ENCODE data around the gene BPIFB6.

Gene BPIFB6

DNA sequence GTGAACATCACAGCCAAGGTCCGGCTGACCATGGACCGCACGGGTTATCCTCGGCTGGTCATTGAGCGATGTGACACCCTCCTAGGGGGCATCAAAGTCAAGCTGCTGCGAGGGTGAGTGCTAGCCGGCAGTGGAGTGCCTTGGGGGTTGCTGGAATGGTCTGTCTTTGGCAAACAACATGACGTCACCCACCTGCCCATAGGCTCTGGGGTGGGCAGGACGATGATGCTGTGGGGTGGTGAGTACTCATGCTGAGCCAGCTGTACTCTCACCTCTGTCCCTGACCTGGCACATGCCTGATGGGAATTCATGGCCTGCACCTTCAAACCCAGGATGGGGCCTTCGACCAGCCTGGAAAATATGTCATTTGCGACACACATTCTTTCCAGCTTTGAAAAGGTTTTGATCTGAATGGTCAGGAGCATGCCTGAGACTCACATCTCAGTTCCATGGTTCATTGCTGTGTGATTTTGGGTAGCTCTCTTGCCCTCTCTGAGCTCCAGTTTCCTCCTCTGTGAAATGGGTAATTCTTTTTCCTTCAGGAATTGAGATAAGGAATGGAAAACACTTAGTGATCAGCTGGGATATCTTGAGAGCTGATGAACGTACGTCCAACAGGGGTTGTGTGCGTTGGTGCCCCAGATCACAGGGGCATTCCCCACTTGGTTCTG lies 54.7 kb downstream of the BPIFB6 start:
- TF ChIP-seq TEAD4 (IDR thresholded peaks at IDR 0.05) (no peak), TAF1 (IDR thresholded peaks at IDR 0.05; ENCODE audit: low read depth) (no peak), YY1 (IDR thresholded peaks at IDR 0.05; ENCODE audit: low read depth) (no peak), TCF12 (IDR thresholded peaks at IDR 0.05; ENCODE audit: low read depth) (no peak)
- TF ChIP-seq, protein P1, sequence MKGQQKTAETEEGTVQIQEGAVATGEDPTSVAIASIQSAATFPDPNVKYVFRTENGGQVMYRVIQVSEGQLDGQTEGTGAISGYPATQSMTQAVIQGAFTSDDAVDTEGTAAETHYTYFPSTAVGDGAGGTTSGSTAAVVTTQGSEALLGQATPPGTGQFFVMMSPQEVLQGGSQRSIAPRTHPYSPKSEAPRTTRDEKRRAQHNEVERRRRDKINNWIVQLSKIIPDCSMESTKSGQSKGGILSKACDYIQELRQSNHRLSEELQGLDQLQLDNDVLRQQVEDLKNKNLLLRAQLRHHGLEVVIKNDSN (IDR thresholded peaks at IDR 0.05), result no peak
- TF ChIP-seq, protein P2, sequence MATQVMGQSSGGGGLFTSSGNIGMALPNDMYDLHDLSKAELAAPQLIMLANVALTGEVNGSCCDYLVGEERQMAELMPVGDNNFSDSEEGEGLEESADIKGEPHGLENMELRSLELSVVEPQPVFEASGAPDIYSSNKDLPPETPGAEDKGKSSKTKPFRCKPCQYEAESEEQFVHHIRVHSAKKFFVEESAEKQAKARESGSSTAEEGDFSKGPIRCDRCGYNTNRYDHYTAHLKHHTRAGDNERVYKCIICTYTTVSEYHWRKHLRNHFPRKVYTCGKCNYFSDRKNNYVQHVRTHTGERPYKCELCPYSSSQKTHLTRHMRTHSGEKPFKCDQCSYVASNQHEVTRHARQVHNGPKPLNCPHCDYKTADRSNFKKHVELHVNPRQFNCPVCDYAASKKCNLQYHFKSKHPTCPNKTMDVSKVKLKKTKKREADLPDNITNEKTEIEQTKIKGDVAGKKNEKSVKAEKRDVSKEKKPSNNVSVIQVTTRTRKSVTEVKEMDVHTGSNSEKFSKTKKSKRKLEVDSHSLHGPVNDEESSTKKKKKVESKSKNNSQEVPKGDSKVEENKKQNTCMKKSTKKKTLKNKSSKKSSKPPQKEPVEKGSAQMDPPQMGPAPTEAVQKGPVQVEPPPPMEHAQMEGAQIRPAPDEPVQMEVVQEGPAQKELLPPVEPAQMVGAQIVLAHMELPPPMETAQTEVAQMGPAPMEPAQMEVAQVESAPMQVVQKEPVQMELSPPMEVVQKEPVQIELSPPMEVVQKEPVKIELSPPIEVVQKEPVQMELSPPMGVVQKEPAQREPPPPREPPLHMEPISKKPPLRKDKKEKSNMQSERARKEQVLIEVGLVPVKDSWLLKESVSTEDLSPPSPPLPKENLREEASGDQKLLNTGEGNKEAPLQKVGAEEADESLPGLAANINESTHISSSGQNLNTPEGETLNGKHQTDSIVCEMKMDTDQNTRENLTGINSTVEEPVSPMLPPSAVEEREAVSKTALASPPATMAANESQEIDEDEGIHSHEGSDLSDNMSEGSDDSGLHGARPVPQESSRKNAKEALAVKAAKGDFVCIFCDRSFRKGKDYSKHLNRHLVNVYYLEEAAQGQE (IDR thresholded peaks at IDR 0.05; ENCODE audit: low read depth), result no peak

DNA sequence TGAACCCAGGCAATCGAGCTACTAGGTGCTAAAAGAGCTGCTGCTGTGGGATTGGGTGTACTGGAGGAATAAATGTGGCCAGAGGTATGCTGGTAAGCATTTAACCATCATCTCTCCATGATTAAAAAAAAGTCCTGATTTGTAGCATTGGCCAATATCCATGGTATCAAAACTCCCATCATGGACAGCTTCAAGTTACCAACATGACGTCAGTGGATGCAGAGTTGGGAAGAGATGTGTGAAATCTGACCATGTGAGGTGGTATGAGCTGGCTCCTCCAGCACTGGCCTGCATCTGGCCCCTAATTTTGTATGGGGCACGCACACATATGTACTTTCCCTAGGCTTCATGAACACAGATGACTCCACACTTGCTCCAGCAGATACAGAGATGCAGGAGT lies 59.7 kb downstream of the BPIFB6 start:
- TF ChIP-seq YY1 (IDR thresholded peaks at IDR 0.05; ENCODE audit: low read depth) (no peak), ZBTB7A (IDR thresholded peaks at IDR 0.05; ENCODE audit: low read depth) (no peak), FOXM1 (IDR thresholded peaks at IDR 0.05; ENCODE audit: borderline replicate concordance, low read depth) (no peak), EGR1 (IDR thresholded peaks at IDR 0.05) (no peak), TEAD4 (IDR thresholded peaks at IDR 0.05) (no peak), RAD21 (IDR thresholded peaks at IDR 0.05; ENCODE audit: low read depth) (no peak), TCF12 (IDR thresholded peaks at IDR 0.05; ENCODE audit: low read depth) (no peak), CEBPB (IDR thresholded peaks at IDR 0.05) (no peak), NFIC (IDR thresholded peaks at IDR 0.05) (no peak), CREB1 (IDR thresholded peaks at IDR 0.05; ENCODE audit: low read depth) (no peak), EP300 (IDR thresholded peaks at IDR 0.05; ENCODE audit: borderline replicate concordance) (no peak), TAF1 (IDR thresholded peaks at IDR 0.05; ENCODE audit: low read depth) (no peak)
- TF ChIP-seq, protein P3, sequence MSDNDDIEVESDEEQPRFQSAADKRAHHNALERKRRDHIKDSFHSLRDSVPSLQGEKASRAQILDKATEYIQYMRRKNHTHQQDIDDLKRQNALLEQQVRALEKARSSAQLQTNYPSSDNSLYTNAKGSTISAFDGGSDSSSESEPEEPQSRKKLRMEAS (IDR thresholded peaks at IDR 0.05), result no peak
- TF ChIP-seq, protein P2 (IDR thresholded peaks at IDR 0.05; ENCODE audit: low read depth), result no peak
- TF ChIP-seq, protein P1 (IDR thresholded peaks at IDR 0.05), result no peak

DNA sequence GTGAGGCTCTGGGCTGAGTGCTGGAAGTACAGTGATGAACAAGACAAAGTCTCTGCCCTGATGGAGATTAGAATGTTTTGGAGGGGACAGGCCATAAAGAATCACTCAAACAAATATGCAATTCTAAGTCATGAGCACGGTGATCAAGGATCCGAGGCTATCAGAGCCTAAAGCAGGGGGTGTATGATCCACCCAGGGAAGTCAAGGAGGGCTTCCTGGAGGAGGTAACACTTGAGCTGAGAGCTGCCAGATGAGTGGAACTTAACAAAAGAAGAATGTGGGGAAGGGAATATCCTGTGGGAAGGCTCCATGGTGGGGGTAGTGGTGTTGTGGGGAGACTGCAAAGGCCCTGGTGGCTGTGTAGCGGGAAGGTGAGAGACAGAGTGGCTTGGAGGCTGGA lies 60.2 kb downstream of the BPIFB6 start:
- TF ChIP-seq TCF12 (IDR thresholded peaks at IDR 0.05; ENCODE audit: low read depth) (no peak), FOXM1 (IDR thresholded peaks at IDR 0.05; ENCODE audit: borderline replicate concordance, low read depth) (no peak), RAD21 (IDR thresholded peaks at IDR 0.05; ENCODE audit: low read depth) (no peak), CREB1 (IDR thresholded peaks at IDR 0.05; ENCODE audit: low read depth) (no peak), ZBTB7A (IDR thresholded peaks at IDR 0.05; ENCODE audit: low read depth) (no peak), EGR1 (IDR thresholded peaks at IDR 0.05) (no peak), NFIC (IDR thresholded peaks at IDR 0.05) (no peak), TEAD4 (IDR thresholded peaks at IDR 0.05) (no peak)
- TF ChIP-seq, protein P1 (IDR thresholded peaks at IDR 0.05), result no peak
- TF ChIP-seq, protein P3 (IDR thresholded peaks at IDR 0.05), result no peak
- TF ChIP-seq, protein P2 (IDR thresholded peaks at IDR 0.05; ENCODE audit: low read depth), result no peak

DNA sequence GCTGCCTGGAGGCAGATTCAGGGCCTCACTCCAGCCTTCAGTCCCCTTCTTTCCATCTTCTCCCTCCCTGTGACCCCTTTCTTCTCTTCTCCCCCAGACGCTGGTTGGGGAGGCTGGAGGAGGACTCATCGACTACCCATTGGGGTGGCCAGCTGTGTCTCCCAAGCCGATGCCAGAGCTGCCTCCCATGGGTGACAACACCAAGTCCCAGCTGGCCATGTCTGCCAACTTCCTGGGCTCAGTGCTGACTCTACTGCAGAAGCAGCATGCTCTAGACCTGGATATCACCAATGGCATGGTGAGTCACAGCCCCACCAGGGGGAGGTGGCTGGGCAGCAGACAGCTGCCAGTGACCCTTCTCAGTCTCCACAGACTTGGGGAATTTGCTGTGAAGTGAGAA lies 60.9 kb downstream of the BPIFB6 start:
- no peak for TF ChIP-seq EP300 (IDR thresholded peaks at IDR 0.05; ENCODE audit: borderline replicate concordance)
- no peak for TF ChIP-seq NFIC (IDR thresholded peaks at IDR 0.05)
- TF ChIP-seq, protein P3 (IDR thresholded peaks at IDR 0.05), result no peak
- TF ChIP-seq TEAD4 (IDR thresholded peaks at IDR 0.05), result no peak
- no peak for TF ChIP-seq TAF1 (IDR thresholded peaks at IDR 0.05; ENCODE audit: low read depth)
